IPS-NIHi7 (cell line): ENCODE results near the gene HNRNPD.
"Not testable (repeated sequence)": the region's sequence is repeated elsewhere in the genome, so short reads cannot be mapped to it uniquely, and the experiment has no call there.

Experiments used
- DNase-seq: peaks from one replicate; pipeline ENCODE4 v3.0.0; 2012; ENCODE audit warnings: mixed read lengths; ENCODE audit errors: extremely low spot score

Gene HNRNPD

GRCh38 chr4:82373816-82374625 is at the start of gene HNRNPD:
Gene HNRNPD, minus strand, starts transcription at chr4:82373991. Its CDS starts 313 bp downstream, at chr4:82373678.
- DNase-seq, result peak; percentile 93

DNA sequence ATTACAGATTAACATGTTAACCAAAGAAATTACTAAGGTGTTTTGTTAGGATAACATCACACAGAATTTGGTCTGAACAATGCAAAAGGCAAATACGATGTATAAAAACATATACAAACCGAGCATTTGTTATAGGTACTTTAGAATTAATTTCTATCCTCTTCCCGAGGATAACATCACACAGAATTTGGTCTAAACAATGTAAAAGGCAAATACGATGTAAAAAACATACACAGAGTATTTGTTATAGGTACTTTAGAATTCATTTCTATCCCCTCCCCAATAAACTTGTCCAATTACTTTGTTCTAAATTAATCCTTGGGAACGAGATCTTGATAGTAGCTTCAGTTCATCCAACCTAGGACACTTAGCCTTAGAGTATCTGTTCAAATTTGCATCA is 48.8 kb upstream of the HNRNPD start:
- DNase-seq, result no peak

- DNase-seq, result no peak
Observed at GRCh38 chr4:82421796-82422560, 48.2 kb upstream of the HNRNPD start.

GRCh38 chr4:82419451-82419850 is 45.7 kb upstream of the HNRNPD start:
- no peak for DNase-seq

GRCh38 chr4:82415922-82416365 is 42.2 kb upstream of the HNRNPD start:
- no peak for DNase-seq

DNA sequence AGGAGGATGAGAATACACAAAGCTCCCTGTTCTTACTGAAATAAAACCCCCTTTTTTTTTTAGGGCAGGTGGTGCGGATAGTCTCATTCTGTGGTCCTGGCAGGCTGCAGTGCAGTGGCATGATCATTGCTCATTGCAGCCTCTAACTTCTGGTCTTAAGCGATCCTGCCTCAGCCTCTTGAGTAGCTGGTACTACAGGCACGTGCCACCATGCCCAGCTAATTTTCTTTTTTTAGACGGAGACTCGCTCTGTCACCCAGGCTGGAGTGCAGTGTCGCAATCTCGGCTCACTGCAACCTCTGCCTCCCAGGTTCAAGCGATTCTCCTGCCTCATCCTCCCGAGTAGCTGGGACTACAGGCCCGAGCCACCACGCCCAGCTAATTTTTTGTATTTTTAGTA is 41.3 kb upstream of the HNRNPD start:
- not testable (repeated sequence) for DNase-seq

- no peak for DNase-seq
Observed at GRCh38 chr4:82403725-82404124, 29.9 kb upstream of the HNRNPD start.

- no peak for DNase-seq
Observed at GRCh38 chr4:82402196-82402775, 28.5 kb upstream of the HNRNPD start.

GRCh38 chr4:82401600-82401999 is 27.8 kb upstream of the HNRNPD start:
- DNase-seq, result no peak

DNA sequence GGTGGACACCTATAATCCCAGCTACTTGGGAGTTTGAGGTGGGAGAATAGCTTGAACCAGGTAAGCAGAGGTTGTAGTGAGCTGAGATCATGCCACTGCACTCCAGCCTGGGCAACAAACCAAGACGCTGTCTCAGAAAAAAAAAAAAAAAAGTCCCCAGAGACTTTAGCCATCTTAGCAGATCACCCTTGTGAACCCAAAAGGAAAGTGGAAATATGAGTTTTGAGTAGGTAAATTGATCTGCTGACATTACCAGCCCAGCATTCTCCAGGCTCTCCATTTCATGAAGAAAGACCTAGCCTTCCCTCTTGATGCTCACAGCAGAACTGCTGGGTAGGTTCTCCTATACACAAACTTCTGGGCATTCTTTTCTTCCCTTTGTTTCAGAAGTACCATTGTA is 24.5 kb upstream of the HNRNPD start:
- DNase-seq, result no peak

DNA sequence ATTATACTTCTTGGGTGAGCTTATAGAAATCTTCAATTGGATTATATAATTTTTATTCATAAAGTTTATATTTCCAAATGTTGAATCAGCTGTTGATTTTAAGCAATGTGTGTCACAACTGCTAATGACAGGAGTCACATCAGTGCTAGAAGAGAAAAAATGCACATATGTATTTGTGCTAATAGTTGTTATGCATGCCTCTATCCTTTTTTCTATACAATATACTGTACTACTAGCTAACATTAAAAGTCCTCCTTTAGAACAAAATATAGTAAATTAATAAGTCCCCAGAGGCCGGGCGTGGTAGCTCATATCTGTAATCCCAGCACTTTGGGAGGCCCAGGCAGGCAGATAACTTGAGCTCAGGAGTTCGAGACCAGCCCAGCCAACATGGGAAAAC is 23.7 kb upstream of the HNRNPD start:
- no peak for DNase-seq

- no peak for DNase-seq
Observed at GRCh38 chr4:82394896-82395295, 21.1 kb upstream of the HNRNPD start.

- not testable (repeated sequence) for DNase-seq
Observed at GRCh38 chr4:82390061-82390460, 16.3 kb upstream of the HNRNPD start.

DNA sequence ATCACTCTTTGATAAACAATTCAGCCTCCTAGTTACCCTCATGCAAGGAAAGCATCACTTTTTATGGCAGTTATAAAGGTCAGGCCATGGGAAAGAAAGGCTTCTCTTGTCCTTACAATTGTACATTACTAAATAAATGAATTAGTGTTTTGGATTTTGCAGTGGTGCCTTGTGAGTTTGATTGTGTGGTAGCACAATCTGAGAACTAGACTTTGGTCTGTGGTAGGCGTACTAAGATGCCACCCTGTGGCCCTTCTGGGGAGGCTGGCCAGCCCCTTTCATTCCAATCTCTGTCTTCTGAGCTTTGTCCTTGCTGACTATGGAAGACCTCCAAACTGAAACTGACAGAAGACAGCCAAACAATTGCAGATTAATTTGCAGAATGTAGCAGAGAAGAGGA is 14.6 kb upstream of the HNRNPD start:
- DNase-seq, result no peak

DNA sequence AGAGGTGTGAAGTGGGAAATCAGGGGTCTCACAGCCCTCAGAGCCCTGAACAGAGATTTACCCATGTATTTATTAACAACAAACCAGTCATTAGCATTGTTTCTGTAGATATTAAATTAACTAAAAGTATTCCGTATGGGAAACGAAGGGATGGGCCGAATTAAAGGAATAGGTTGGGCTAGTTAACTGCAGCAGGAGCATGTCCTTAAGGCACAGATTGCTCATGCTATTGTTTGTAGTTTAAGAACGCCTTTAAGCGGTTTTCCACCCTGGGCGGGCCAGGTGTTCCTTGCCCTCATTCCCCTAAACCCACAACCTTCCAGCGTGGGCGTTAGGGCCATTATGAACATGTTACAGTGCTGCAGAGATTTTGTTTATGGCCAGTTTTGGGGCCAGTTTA is 12.5 kb upstream of the HNRNPD start:
- DNase-seq, result not testable (repeated sequence)

GRCh38 chr4:82382751-82383150 is 9.0 kb upstream of the HNRNPD start:
- DNase-seq, result no peak

DNA sequence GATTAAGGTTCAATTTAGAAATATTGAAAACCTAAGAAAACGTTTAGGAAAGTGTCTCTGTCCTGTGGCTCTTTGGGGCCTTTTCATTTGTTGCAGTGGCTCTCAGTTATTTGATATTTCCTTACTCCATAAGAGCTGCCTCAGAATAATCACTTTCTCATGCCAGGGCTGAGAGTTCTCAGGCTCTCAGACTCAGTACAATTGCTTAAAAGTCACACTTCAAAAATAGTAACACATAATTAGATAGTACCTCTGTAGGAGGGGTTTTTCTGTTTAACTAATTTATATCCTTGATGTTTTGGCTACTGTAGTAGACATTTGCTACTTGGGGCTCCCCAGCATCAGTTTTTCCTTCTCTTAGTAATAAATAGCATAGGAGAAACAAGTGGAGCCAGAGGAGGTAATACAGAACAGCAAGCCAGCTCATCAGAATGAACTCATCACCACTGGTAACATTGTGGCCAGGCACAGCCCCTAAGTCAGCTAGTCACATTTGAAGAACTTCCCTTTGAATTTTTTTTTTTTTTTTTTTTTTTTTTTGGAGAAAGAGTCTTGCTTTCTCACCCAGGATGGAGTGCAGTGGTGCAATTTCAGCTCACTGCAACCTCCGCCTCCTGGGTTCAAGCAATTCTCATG is 8.0 kb upstream of the HNRNPD start:
- no peak for DNase-seq

DNA sequence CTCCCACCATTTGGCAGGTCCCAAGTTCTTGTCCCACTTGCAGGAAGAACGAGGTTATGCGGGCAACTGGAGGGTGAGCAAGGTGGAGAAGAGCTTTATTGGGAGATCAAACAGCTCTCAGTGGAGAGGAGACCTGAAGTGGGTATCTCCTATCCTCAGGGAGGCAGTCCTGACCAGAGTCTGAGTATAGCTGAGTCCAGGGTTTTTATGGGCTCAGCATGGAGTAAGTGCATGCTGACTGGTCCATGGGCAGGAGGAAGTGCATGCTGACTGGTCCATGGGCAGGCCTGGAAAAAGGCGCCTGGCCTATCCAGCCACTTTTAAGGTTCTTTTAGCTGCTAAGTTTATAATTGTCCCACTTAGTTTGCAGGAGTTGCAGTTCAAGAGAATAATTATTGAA is 7.4 kb upstream of the HNRNPD start:
- no peak for DNase-seq

GRCh38 chr4:82380831-82381230 is 7.0 kb upstream of the HNRNPD start:
- DNase-seq, result no peak

- no peak for DNase-seq
Observed at GRCh38 chr4:82380344-82380743, 6.6 kb upstream of the HNRNPD start.

DNA sequence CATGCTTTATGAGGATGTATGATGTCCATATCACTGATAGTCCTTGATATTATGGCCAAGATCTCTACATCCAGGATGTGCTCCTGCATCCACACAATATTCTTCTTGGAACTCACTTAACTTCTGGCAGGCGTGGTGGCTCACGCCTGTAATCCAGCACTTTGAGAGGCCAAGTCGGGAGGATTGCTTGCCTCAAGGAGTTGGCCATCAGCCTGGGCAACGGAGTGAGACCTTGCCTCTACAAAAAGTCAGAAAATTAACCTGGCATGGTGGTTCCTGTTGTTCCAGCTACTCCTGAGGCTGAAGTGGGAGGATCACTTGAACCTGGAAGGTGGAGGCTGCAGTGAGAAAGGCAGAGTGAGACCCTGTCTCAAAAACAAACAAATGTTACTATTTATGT is 2.3 kb upstream of the HNRNPD start:
- DNase-seq, result no peak

GRCh38 chr4:82373486-82373815 is 340 bp downstream of the HNRNPD start:
- no peak for DNase-seq
